Activated CD8-positive, alpha-beta memory T cell treated with anti-CD3 and anti-CD28 coated beads, Interleukin-2, amount 50 U/mL, for 4 hours (primary cell): ENCODE results near the gene LBH.
"Not testable (repeated sequence)": the region's sequence is repeated elsewhere in the genome, so short reads cannot be mapped to it uniquely, and the experiment has no call there.

Experiments used
- DNase-seq: peaks from one replicate; pipeline ENCODE4 v3.0.0-alpha.2; 2020

The LBH gene

DNA sequence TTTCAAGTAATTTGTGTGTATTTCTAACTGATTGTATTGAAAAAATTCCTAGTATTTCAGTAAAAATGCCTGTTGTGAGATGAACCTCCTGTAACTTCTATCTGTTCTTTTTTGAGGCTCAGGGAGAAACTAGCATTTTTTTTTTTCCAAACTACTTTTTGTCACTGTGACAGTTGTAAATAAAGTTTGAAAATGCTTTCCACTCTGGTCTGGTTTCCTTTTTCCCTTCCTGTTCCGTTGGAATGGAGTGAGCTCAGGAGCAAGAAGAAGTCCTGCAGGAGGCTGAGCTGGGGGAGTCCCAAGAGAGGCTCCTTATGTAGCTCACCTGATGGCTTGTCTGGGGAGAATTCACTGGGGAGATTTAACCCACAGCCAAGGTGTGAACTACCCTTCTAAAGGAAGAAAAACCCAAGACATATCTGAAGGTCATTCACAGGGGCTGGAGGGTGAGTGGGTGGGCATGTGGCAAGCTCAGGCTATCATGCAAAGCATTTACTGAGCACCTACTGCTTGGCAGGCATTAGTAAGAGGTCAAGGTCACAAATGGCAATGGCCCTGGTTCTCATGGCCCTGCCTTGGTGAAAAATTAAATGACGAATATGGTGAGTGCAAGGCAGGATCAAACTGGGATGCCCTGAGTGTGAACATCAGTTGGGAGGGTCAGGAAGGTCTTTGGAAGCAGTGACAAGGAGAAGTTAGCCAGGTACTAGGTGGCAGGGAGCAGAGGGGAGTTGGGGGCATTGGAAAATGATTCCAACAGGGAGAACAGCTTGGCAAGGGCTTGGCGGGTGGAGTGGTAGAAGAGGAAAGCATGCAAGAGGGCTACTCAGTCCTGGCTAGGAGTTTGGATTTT lies 28.7 kb downstream of the LBH start:
- DNase-seq = no peak

DNA sequence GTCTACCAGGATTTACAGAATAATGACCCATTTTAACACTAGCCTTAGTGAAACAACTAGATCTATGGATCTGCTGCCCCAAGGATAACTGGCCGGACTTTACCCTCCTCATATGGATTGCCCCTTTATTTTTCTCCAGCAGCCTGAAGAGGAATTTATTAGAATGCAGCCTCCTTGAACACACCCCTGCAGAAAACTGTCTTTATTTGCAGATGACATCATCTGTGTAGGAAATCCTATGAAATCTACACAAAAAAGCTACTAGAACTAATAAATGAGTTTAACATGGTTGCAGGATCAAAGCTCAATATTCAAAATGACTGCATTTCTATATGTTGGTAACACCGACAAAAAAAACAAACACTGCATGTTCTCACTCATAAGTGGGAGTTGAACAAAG lies 29.6 kb downstream of the LBH start:
- no peak for DNase-seq

DNA sequence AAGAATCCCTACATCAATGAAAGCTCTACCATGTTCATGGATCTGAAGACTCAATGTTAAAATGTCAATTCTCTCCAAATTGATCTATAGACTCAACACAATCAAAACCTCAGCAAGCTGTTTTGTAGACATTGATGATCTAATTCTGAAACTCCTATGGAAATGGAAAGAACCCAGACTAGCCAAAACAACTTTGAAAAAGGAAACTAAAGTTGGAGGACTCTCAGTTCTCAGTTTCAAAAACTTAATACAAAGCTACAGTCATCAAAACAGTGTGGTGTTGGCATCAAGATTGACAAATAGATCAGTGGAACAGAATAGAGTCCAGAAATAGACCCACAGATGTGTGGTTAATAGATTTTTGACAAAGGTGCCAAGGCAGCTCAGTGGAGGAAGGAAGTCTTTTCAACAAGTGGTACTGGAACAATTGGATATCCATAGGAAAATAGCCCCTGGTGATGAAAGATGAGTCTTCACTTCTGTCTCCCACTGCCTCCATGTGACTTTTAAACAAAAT lies 30.4 kb downstream of the LBH start:
- no peak for DNase-seq

DNA sequence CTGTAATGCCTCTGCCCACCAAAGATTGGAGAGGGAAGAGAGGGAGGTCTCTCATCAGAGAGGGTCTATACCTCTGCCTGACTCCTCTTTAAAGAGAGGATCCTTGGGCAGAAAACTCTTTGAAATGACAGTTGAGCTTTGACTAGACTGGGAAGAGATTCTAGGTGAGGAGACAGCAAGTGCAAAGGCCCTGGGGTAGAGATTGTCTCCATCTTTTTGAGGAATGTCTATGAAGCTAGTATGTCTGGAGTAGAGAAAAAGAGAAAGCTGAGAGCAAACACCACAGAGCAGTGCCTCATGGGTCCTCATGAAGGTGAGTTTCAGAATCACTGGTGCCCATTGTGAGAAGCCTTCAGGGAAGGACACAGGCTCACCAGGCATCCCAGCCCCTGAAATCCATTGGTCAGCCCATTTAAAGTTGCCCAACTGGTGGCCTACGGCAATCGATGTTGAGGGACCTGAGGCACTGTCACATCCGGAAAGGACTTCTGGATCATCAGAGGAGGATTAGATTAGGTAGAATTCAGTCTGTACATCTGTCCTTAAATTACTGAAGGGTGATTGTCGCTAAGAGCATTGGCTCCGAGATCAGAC lies 31.5 kb downstream of the LBH start:
- DNase-seq = no peak

DNA sequence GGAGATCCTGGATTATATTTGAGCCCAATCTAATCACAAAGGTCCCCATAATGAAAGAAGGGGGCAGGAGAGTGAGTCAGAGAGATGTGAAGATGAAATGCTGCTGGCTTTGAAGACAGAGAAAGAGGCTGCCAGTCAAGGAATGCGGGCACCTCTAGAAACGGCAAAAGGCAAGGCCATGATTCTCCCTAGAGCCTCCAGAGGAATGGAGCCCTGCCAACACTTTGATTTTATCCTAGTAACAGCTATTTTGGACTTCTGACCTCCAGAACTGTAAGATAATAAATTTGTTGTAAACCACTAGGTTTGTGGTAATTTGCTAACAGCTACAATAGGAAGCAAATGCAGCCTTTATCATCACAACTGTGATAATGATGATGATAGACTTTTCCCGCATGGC lies 32.9 kb downstream of the LBH start:
- DNase-seq = no peak

GRCh38 chr2:30265052-30266015 lies 34.0 kb downstream of the LBH start:
- no peak for DNase-seq

DNA sequence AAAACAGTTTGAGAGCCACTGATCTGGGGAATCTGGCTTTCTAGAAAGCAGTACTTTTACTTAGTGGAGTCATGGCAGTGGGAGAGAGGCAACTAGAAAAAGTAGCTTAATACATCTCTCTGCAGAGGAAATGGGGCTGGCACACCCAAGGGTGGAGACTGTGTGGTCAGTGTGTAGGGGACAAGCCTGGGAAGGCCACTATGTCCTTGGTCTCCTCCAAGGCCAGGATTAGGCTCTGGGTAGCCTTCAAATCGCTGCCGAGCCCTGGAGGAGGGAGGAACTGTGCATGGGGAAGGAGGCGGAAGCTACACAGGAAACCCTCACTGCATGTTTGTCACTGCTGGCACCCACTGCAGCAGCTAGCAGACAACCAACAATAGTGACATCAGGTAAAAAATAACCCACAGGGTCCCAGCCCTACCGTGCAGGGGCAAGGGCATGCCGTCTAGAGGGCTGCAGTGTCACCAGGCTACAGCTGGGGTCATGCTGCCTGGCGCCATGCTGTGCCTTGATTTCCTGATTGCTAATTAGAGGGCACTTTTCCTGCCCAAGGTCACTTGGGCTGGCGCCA lies 34.8 kb downstream of the LBH start:
- peak; percentile 56 for DNase-seq

GRCh38 chr2:30266705-30267104 lies 35.4 kb downstream of the LBH start:
- no peak for DNase-seq

DNA sequence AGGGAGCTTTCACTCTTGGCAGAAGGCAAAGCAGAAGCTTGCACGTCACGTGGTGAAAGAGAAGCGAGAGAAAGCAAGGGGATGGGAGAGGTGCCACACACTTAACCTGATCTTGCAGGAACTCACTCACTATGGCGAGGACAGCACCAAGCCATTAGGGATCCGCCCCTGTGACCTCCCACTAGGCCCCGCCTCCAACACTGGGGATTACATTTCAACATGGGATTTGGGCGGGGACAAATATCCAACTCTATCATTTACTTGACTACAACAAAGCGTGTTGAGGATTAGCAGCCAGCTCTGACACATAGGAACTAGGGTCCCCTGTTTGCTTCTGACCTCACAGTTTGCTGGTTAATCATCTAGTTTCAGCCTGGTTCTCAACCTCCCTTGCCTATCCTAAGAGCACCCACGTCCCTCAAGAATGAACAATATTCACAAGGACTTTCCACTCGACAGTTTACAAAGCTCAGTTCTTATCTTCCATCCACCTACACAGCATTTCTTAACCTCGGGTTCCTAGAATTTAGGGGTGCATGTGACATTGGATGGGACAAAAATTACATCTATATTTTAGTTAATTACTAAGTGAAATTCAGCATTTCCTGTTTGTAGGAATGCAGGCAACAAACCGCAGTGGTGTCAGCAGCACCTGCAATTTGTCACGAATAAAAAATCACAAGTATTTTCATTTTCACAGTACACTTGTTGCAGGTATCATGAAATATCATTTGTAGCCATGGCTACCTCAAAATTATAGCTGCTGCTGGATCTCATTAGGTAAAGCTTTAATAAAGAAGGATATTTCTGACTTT lies 36.0 kb downstream of the LBH start:
- no peak for DNase-seq

- no peak for DNase-seq
These were observed 37.0 kb downstream of the LBH start for GRCh38 chr2:30268296-30268871.

DNA sequence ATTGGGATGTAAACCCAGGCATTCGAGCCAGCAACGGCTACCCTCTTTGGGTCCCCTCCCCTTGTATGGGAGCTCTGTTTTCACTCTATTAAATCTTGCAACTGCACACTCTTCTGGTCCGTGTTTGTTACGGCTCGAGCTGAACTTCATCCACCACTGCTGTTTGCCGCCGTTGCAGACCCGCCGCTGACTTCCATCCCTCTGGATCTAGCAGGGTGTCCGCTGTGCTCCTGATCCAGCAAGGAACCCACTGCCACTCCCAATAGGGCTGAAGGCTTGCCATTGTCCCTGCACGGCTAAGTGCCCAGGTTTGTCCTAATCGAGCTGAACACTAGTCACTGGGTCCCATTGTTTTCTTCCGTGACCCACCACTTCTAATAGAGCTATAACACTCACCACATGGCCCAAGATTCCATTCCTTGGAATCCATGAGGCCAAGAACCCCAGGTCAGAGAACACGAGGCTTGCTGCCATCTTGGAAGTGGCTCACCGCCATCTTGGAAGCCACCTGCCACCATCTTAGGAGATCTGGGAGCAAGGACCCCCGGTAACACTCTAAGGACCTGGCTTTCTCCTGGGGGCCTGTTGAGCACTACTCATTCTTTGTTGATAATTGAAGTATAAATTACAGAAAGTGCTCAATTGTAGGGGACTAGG lies 37.9 kb downstream of the LBH start:
- not testable (repeated sequence) for DNase-seq

DNA sequence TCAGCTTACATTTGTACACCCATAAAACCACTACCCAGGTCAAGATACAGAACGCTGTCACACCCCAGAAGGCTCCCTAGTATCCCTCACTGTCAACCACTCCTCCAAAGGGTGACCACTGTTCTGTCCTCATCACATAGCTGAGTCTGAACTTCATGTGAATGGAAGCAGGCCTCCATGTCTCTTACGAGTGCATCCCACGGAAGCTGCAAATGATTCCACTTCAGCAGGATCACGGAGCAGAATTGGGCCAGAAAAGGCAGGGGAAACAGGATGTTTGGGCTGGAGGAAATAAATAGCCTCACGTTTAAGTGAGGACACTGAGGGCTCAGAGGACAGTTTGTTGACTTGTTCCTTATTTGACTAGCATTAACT lies 38.4 kb downstream of the LBH start:
- no peak for DNase-seq

DNA sequence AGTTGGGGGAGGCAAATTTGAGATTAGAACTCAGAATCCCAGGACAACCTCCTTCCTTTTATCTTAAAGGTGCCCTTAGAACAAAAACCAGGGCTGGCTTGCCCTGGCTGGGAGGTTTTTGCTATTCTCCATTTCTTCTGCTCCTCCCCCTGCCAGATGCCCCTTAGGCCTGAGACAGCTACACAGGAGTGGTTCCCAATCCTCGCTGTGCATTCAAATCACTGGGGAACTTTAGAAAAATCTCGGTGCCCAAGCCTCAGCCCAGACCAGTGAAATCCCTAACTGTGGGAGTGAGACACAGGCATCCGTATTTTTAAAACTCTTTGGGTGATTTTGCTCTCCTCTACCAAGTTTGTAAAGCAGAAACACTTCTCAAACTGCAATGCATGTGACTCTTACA lies 38.8 kb downstream of the LBH start:
- DNase-seq = no peak

DNA sequence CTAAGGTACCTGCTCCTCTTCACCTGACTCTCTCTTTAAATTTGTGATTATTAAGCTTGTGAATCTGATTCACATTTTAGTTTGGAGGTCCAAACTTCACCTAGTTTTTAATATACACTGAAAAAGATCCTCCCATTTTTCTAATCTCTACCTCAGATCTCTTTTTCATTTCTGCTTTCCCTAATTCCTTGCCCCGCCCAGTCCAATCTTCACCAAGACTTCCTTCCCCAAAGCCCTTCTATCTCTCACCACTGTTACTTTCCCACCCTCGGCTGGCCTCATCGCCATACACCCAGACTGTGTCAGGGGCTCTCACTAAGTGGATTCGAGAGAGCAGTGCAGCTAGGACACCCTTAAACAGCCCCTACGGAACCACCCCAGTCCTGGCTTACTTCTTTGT lies 40.0 kb downstream of the LBH start:
- no peak for DNase-seq

- DNase-seq = no peak
These were observed 41.0 kb downstream of the LBH start for GRCh38 chr2:30272286-30272685.

DNA sequence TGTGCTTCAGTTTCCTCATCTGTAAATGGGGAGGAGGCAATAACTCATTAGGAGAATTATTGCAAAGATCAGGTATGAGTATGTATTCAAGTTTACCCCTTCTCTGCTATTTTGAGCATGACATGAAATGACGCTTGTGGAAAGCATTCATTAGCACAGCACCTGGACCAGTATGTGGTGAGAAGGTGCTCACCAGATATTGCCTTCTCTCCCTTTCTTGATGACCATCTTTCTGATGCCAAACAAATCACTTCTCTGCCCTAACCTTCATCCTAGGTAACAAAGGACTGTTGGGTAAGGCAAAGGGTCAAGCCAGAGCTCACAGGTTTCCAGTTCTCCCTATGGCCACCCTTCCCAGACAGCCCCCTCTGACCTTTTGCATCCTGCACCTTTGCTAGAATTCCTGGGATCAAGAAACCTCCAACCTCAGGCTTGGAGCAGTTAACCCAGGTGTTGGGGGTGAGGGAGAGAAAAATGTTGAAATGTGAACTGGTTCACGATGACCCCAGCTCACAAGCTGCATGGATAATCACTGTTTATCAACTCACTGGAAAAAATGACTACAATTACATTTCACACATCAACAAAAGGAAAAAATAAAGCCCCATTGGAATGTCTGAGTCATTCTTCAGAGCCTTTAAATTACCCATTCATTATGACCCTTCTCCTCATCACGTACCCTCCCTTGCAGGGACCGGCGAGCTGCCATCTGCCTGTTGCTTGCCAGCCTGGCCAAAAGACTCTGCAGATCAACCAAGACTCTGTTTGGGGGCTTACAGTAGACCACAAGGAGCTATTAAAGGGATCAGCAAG lies 41.6 kb downstream of the LBH start:
- no peak for DNase-seq

DNA sequence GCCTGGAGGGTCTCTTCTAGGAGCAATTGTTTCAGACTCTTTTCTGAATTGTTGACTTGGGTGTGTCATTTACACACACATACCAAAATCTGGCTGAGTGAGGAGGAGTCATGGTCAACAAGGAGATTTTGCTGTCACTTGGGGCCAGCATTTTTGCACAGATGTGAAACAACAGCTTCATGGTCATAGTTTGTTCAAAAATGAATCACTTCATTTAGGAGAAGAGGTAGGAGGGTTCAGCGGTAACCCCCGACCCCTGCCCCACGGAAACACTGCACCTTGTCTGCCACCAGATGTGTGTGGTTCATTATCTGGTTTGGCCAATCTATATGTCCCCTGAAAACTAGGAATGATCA lies 42.2 kb downstream of the LBH start:
- no peak for DNase-seq

- no peak for DNase-seq
These were observed 43.9 kb downstream of the LBH start for GRCh38 chr2:30275256-30275655.

DNA sequence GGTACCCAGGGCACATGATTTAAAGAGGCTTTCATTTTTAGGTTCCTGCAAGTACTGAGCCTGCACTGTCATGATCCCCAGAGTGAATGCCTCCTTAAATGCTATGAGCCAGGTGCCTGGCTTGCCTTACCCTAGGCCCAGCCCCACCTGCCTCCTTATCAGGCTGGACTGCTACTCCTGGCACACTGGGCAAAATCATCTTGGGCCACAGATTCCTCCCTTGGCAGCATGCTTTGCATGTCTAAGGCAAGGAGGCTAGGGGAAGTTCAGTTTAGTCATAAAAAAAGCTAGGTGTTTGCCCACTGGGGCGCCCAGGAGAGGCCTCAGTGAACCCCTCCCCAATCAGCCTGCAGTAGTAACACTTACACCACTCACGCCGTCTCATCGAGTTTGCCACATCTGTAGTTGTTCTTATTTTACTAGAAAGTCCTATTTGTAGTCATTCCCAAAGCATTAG lies 45.1 kb downstream of the LBH start:
- DNase-seq = no peak

- no peak for DNase-seq
These were observed 46.2 kb downstream of the LBH start for GRCh38 chr2:30277582-30277981.
